ENCODE data around the gene CCDC92B. TPM values are rescaled to one million over a fixed set of nuclear protein-coding genes. Genes with fewer than 3 reads are reported as not detected.

CCDC92B gene
- polyA plus RNA-seq, 1 experiment = 0.02 TPM

DNA sequence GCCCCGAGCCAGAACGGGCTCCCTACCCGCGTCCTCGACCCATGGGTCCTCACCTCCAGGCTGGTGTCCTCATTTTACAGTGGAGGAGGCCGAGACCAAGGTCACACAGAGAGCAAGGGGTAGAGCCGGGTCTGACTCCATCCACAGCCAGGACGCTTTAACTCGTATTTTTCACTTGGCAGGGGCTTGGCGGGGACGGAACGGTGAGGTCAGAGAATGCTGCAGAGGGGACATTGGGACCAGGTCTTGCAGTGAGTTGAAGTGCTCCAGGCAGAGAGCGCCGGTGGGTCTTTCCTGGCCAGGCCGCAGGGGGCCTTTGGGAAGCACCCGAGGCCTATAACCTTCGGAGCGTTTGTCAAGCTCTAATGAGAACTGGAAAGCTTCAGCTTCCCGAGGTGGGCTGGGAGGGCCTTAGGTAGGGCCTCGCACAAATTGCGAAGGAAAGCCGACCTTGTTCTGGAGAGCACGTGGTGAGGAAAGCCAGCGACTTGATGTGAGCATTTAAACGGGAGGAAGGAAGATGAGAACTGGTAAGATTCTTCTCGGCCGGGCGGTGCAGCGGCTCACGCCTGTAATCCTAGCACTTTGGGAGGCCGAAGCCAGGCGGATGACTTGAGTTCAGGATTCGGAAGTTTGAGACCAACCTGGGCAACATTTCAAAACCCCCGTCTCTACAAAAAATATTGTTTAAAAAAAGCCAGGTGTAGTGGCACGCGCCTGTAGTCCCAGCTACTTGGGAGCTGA lies 37.0 kb downstream of the CCDC92B start:
- Histone ChIP-seq H3K27me3 (ENCODE audit: control insufficient read depth, insufficient read depth, low read length) (no peaks in the 10 kb centered on the region), H3K36me3 (ENCODE audit: control insufficient read depth, insufficient read depth, low read length) (no peaks in the 10 kb centered on the region; the same call in 1 of the 2 replicates), H3K4me3 (ENCODE audit: low read depth, low read length) (peak overlapping the region; percentile 66)
- DNase-seq (ENCODE audit: low read depth) = no peak
- TF ChIP-seq, protein P1, sequence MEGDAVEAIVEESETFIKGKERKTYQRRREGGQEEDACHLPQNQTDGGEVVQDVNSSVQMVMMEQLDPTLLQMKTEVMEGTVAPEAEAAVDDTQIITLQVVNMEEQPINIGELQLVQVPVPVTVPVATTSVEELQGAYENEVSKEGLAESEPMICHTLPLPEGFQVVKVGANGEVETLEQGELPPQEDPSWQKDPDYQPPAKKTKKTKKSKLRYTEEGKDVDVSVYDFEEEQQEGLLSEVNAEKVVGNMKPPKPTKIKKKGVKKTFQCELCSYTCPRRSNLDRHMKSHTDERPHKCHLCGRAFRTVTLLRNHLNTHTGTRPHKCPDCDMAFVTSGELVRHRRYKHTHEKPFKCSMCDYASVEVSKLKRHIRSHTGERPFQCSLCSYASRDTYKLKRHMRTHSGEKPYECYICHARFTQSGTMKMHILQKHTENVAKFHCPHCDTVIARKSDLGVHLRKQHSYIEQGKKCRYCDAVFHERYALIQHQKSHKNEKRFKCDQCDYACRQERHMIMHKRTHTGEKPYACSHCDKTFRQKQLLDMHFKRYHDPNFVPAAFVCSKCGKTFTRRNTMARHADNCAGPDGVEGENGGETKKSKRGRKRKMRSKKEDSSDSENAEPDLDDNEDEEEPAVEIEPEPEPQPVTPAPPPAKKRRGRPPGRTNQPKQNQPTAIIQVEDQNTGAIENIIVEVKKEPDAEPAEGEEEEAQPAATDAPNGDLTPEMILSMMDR (IDR thresholded peaks at IDR 0.05; ENCODE audit: insufficient read depth, low read depth, low read length) = no peak
- POLR2A ChIA-PET = no interaction called here
- CTCF ChIA-PET = no interaction called here

- Histone ChIP-seq H3K4me3 (ENCODE audit: low read depth, low read length) (peak within 1 kb of the TSS; percentile 81), H3K27me3 (ENCODE audit: control insufficient read depth, insufficient read depth, low read length) (no peaks in the 10 kb centered on the region), H3K36me3 (ENCODE audit: control insufficient read depth, insufficient read depth, low read length) (no peaks in the 10 kb centered on the region; the same call in 1 of the 2 replicates)
- POLR2A ChIA-PET = no interaction called here
- CTCF ChIA-PET = no interaction called here
- DNase-seq (ENCODE audit: low read depth) = peak; percentile 81
- TF ChIP-seq, protein P1 (IDR thresholded peaks at IDR 0.05; ENCODE audit: insufficient read depth, low read depth, low read length) = no peak
Observed at GRCh38 chr17:2711608-2712299, 37.7 kb downstream of the CCDC92B start, which contains the start of gene CLUH. TSS of gene CLUH (minus strand) at chr17:2711764. CDS start at chr17:2711661, 103 bp downstream.

- CTCF ChIA-PET = interaction anchor here (0.6 kb wide), 1 partner anchor 311 kb away, joined by 3 read pairs; no protein-coding TSS in a partner anchor
- TF ChIP-seq, protein P1 (IDR thresholded peaks at IDR 0.05; ENCODE audit: insufficient read depth, low read depth, low read length) = no peak
- DNase-seq (ENCODE audit: low read depth) = no peak
Observed at GRCh38 chr17:2710803-2711607, 38.4 kb downstream of the CCDC92B start.

GRCh38 chr17:2710071-2710802 lies 39.2 kb downstream of the CCDC92B start:
- ChIA-PET POLR2A (no interaction called here), CTCF (interaction anchor here (0.6 to 1.2 kb wide), 3 partner anchors 10 to 310 kb away, joined by 3 read pairs; no protein-coding TSS in a partner anchor)
- no peak for DNase-seq (ENCODE audit: low read depth)
- Histone ChIP-seq H3K36me3 (ENCODE audit: control insufficient read depth, insufficient read depth, low read length) (no peaks in the 10 kb centered on the region; the same call in 1 of the 2 replicates), H3K27me3 (ENCODE audit: control insufficient read depth, insufficient read depth, low read length) (no peaks in the 10 kb centered on the region), H3K4me3 (ENCODE audit: low read depth, low read length) (peak overlapping the region; percentile 81)
- TF ChIP-seq, protein P1 (IDR thresholded peaks at IDR 0.05; ENCODE audit: insufficient read depth, low read depth, low read length) = no peak

More at GRCh38 chr17:2710803-2711607, 38.4 kb downstream of the CCDC92B start:
- Histone ChIP-seq H3K36me3 (ENCODE audit: control insufficient read depth, insufficient read depth, low read length) (no peaks in the 10 kb centered on the region; the same call in 1 of the 2 replicates), H3K27me3 (ENCODE audit: control insufficient read depth, insufficient read depth, low read length) (no peaks in the 10 kb centered on the region), H3K4me3 (ENCODE audit: low read depth, low read length) (peak overlapping the region; percentile 81)
- POLR2A ChIA-PET = interaction anchor here (0.5 to 0.7 kb wide), 2 partner anchors 113 to 227 kb away, joined by 3 to 4 read pairs; no protein-coding TSS in a partner anchor

All from BJ (cell line).